Amniotic epithelial cell (primary cell): ENCODE data around the gene FUCA2.
"Not testable (repeated sequence)": the region's sequence is repeated elsewhere in the genome, so short reads cannot be mapped to it uniquely, and the experiment has no call there.

Source experiments
- DNase-seq: peaks from one replicate; pipeline ENCODE4 v3.0.0-alpha.2; 2010; ENCODE audit warnings: low read depth

The FUCA2 gene

DNA sequence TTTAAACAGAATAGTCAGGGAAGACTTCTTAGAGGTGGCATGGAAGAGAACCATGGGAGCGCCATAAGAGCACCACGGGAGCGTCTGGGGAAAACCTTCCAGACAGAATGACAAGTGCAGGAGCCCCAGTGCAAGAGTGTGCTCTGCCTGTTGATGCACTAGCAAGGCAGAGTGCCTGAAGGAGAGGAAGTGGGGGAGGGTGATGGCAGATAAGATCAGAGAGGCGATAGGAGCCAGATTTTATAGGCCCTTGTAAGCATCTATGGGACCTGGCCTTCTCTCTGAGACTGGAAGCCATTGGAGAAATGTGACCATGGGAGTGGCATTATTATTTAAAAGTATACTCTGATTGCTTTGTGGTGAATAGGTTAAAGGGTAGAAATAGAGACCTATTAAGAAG lies 13.1 kb downstream of the FUCA2 start:
- no peak for DNase-seq

DNA sequence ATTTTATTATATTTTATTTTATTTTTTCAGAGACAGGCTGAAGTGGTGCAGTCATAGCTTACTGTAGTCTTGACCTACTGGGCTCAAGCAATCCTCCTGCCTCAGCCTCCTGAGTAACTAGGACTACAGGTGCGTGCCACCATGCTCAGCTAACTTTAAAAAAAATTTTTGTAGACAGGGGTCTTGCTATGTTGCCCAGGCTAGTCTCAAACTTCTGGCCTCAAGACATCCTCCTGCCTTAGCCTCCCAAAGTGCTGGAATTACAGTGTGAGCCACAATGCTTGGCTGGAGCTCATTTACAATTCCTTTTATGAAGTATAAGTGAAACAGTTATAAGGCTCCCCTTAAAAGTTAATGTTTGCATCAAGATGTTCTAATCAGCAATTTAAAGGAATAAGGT lies 14.5 kb downstream of the FUCA2 start:
- no peak for DNase-seq

DNA sequence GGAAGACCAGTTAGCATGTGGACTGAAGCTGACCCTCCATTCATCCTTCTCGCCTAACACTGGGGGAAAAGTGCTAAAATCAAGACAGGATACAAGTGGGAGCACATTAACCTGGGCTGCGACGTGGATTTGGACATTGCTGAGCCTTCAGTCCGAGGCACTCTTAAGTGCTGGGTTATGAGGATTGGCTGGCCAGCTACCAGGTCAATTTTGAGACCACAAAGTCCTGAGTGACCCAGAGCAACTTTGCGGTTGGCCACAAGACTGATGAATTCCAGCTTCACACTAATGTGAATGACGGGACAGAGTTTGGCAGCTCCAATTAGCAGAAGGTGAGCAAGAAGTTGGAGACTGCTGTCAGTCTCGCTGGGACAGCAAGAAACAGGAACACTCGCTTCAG lies 20.7 kb downstream of the FUCA2 start:
- no peak for DNase-seq

DNA sequence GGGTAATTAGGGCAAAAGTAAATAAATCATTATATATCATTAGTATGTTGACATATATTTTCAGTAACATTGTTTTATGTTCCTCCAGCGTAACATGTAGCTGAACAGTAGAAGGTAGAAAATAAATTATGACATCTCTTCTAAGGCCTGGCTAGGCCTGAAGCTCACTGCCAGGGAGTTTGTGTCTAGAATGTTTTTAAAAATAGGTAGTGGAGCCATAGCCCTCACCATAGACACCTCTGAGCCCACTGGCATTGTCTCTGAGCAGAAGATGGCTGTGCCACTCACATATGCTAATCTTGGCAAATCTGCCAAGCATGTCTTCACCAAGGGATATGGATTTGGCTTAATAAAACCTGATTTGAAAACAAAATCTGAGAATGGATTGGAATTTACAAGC lies 21.3 kb downstream of the FUCA2 start:
- DNase-seq: no peak

DNA sequence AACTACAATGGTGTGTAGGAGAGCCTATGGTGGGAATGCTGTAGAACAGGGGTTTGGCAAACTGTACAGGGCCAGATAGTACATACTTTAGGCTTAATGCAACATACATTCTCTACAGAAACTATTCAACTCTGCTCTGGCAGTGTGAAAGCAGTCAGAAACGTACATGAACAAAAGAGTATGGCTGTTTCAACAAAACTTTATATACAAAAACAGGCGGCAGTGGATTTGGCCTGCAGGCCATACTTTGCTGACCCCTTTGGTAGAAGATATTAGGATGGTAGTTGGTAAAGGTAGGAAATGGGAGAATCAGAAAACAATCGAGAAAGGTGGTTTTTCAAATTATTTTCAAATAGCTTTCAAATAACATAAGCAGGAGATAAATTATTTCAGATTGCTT lies 24.8 kb downstream of the FUCA2 start:
- DNase-seq: no peak

DNA sequence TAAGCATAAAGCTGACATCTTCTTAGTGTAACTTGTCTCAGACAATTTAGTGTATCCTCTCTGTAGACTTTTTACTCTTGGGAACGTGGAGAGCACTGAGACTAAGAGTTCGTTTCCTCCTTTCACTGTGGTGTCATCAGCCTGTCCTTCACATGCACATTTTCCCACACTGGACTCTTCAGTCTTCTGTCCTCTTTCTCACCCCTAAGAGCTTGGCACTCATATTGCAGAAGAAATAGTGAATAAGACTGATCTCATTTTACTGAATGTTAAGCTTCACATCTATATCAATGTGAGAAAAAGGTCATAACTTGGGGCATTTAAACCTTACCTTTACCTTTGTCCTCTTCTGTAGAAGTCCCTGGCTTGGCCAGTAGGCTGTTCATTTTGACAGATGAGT lies 25.6 kb downstream of the FUCA2 start:
- no peak for DNase-seq

DNA sequence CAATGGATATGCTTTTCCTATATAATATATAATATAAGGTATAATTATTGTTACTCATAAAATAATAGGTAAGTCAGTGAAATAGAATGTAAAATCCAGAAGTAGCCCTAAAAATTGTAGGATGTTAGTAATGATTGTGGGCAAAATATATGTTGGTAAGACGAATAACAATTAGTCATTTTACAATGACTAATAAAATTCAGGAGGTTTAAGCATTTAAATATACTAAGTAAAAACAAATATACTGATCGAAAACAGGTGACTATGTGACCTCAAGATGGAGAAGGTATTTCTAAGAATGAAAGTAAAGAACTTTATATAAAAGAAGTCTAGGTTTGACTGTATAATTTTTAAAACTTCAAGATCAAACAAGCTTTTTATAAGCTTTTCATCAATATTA lies 28.9 kb downstream of the FUCA2 start:
- no peak for DNase-seq

DNA sequence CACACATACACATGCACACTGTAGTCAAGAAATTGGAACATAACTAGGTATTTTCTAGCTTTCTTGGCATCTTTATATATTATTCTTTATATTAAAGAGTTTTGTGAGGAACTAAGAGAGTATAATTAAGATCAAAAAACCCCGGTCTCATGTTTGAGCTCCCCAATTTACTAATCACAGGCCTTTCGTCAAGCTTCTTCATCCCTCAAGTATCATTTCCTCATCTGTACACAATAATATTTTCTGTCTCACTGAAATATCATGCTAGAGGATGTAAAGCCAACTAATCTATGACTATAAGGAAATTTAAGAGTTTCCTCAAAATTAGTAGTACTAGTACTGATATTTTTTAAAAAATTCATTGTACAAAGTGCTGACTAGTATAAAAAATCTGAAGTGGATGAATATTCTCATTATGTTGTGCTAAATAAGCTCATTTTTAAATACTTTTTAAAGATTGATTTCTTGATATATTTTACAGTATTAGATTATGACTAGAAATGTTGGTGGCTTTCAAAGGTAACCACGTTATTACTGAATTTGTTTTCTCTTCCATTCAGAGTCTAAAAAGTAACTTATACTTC lies 32.9 kb downstream of the FUCA2 start:
- no peak for DNase-seq

DNA sequence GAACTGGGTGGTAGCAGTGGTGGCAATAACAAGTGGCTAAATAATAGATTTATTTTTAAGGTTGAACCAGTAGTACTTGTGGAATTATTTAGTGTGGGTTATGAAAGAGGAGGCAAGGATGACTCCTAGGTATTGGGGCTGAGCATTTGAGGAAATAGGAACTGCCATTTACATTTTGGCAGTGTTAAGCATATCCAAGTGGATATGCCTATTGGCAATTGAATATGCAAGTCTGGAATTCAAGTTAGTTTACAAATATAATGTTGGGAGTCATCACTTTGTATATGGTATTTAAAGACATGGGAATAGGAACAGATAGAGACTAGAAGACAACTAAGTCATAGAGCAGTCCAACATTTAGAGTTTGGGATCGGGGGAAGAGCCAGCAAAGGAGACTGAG lies 35.0 kb downstream of the FUCA2 start:
- no peak for DNase-seq

DNA sequence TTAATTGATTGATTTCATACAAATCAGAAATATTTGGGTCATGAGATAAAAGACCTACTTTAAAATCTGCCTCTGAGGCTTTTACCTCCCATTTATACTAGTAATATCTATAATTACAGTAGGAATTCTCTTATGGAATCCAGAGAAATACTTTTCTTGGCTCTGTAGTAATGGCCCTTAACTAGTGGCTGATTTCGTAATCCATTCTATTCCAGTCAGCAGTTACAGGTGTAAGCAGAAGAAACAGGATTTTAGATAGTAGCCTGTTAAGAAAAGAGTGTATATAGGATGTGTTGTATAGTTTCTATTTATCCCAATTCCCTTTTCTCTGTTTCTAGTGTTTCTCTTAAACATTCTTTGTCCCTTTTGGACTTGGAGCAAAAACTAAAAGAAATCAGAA lies 39.7 kb downstream of the FUCA2 start:
- no peak for DNase-seq

DNA sequence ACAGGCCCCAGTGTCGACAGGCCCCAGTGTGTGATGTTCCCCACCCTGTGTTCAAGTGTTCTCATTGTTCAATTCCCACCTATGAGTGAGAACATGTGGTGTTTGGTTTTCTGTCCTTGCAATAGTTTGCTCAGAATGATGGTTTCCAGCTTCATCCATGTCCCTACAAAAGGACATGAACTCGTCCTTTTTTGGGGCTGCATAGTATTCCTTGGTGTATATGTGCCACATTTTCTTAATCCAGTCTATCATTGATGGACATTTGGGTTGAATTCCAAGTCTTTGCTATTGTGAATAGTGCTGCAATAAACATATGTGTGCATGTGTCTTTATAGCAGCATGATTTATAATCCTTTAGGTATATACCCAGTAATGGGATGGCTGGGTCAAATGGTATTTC lies 42.7 kb downstream of the FUCA2 start:
- not testable (repeated sequence) for DNase-seq

DNA sequence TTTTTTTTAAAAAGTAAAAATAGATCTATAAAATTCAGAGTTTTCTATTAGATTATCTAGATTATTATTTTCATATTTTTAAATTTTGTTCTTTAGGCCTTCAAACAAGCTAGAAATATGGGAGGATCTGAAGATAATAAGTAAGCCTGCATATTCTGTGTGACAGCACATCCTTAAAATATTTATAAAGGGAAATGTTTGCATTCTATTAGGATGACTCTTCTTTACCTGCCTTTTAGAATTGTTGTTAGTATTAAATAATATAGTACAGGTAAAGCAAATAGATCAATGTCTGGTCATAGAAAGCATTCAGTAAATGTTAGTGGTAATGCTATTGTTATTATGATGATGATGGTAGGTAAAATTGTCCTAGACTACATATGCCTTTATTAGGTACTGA lies 43.5 kb downstream of the FUCA2 start:
- DNase-seq: no peak

DNA sequence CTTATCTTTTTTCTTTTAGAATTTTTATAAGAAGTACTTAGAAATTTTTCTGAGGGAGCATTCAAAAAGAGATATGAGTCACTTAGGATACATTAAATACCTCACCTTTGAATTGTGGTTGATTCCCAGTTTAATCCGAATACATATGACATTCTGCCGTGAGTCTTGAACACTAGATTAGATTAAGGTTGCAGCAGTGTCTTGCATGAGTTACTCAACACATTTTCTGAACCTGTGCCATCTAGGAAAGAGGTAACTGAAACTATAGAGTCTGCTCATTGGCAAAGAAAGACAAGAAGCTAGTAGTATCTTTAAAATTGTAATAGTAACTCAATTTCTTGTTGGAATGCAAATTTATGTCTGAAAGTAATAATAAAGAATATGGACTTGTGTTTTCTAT lies 46.0 kb downstream of the FUCA2 start:
- DNase-seq: peak; percentile 31

DNA sequence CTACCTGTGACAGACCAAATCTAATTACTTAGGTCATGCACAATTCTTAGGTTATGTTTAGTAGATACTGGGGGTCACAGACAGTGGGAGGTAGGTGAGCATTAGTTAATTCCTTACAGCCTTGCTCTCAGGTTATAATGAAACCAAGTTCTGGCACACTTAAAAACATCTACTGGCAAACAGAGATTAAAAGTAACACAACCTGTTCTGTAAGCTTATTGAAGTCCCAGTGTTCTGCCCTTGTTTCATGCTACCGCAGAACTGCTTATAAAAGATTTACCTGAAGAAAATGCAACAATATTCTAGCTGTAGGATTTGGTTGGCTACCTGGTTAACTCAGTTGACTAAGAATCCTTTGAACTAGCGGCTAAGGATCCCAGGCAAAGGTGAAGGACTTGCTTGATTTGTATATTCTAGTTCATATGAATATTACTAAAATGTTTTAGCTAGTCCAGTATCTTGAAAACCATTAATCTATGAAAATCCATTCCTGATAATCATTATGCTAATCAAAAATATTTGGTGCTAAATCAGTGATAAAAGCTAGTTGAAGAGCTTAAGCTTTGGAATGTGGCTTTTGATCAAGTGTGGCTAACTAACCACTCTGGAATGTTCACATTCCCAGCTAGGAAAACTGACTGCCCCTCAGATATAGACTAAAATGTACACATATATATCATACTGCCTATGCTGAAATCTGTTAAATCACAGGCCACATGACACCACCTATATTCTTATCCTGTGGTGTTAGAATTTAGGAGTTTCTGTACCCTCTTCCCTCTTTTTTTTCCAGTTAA lies 53.8 kb downstream of the FUCA2 start:
- peak; percentile 31 for DNase-seq

DNA sequence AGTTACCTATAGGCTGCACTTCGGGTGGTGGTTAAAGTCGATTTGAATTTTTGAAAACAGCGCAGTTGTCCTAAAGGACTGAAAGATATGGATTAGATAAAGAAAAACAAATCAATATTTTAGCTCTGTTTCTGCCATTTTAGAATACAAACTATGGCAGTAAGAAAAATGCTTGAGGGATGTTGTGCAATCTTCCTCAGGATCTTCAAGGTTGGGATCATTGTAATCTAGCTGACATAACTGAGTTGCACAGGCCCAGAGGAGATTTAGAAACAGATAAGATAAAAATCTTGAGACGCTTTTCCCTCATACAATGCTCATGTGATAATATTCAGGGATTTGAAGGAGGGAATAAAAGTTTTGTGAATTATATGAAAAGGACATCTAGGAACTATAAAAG lies 60.0 kb downstream of the FUCA2 start:
- DNase-seq: peak; percentile 70

DNA sequence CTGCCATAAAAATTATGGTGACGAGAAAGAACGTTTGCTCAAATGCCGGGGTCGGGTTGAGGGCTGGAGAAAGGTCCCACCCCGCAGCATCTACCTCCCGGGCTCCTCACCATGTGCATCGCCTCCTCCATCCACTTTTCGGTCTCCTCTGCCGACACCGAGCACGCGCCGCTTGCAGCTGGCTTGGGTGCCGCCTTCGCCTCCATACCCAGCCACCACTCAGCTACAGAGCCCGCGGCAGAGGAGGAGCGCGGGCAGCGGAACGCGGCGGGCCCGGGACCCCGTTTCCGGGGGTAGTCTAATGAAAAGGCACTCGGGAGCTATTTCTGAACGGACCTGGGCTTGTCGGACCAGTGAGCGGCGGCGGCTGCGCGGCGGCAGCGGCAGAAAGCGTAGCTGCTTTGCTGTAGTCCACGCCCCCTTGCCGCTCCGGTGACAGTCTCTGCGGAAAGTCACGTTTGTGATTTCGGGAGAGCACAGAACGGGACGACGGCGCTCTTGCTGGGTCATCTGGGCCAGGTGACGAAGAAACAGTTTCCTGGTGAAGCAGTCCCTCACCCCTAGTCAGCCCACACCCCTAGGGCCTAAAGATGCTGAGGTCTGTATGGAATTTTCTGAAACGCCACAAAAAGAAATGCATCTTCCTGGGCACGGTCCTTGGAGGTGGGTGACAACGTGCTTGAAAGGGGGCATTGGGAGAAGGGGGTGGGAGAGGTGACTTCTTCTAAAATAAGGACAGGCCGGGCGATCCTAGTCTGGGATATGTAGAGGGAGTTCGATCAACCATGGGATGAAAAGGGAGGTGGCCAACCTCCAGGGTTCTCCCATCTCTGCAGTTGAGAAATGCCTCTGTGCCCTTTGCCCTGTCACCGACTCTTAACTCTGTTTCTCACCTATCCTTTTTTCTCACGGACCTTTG lies 60.8 kb downstream of the FUCA2 start, which contains the start of the genes ADAT2 and PEX3:
Gene ADAT2, minus strand, starts transcription at position 243 of the 919 bp plus-strand sequence. Its CDS starts 37 bp downstream, at position 206.
Gene PEX3, plus strand, starts transcription at position 353 of the 919 bp plus-strand sequence. Its CDS starts 238 bp downstream, at position 591.
- peak; percentile 91 for DNase-seq

DNA sequence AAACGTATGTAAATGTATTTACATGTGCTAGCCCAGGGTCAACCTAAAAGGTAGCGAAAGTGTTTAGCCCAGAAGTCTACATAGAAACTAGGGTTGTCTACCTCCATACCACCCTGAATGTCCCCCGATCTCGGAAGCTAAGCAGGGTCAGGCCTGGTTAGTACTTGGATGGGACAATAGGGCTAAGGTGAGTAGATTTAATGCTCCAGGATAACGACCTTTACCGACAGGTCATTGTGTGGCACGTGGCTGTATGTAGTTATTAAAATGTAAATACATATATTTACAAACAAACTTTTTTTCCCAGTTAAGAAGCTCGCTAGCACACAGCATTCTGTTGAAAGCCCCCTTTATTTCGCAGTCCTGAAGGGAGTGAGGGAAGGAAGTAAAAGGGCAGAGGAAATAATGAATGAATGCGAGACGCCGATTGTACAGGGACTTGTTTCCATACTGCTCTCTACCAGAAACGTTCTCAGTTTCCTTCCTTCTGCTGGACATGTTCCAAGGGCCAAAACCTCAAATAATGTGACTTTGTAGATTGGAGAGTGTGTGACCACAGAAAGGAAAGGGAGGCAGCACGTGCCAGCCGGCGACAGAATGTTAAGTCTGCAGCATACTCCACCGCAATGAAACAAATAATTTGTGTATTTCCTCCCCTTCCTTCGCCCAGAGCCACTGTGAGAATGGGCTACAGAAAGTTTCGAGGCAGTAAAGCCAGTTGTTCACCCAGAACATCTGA lies 61.6 kb downstream of the FUCA2 start:
- DNase-seq: peak; percentile 25

DNA sequence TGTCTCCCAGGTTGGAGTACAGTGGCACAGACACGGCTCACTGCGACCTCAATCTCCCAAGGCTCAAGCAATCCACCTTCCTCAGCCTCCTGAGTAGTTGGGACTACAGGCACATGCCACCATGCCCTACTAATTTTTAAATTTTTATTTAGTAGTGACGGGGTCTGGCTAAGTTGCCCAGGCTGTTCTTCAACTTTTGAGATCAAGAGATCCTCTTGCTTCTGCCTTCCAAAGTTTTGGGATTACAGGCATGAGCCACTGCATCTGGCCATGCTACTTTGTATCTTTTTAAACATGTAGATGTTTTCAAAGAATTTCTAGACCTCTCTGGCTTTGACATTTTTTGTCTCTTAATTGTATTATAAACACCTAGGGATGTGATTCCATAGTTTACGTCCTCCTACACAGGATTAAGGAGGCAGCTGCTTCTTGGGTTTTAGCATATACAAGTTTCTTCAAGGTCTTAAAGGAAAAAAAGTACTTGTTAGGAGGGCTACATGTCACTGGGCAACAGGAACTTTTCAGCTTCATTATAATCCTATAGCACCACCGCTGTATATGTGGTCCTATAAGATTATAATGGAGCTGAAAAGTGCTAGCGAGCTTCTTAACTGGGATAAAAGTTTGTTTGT lies 62.3 kb downstream of the FUCA2 start:
- no peak for DNase-seq

DNA sequence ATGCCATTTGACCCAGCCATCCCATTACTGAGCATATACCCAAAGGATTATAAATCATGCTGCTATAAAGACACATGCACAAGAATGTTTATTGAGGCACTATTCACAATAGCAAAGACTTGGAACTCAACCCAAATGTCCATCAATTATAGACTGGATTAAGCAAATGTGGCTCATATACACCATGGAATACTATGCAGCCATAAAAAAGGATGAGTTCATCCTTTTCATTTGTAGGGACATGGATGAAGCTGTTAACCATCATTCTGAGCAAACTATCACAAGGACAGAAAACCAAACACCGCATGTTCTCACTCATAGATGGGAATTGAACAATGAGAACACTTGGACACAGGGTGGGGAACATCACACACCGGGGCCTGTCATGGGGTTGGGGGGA lies 63.7 kb downstream of the FUCA2 start:
- DNase-seq: not testable (repeated sequence)
